Neural crest cell (in vitro differentiated cells): ENCODE measurements around the gene SCN1B. TPM values are rescaled to one million over a fixed set of nuclear protein-coding genes. Genes with fewer than 3 reads are reported as not detected.
A peak's percentile ranks its signal among the peaks of the same experiment; 100 is the strongest.

Experiments used
- DNase-seq: peaks from one replicate; pipeline ENCODE4 v3.0.0; 2021; ENCODE audit warnings: low read depth, mixed read lengths, low spot score
- H3K27ac Mint-ChIP-seq: one replicate; pipeline ENCODE4 v1.8.0; 2021; ENCODE audit warnings: mild to moderate bottlenecking, mixed read lengths; ENCODE audit not compliant: unreplicated experiment
- H3K27me3 Mint-ChIP-seq: 2 replicates; pipeline ENCODE4 v1.8.0; 2021; ENCODE audit warnings: low read depth, mild to moderate bottlenecking, mixed read lengths
- H3K36me3 Mint-ChIP-seq: 2 replicates; pipeline ENCODE4 v1.8.0; 2021; ENCODE audit warnings: low read depth, mild to moderate bottlenecking, mixed read lengths
- H3K4me1 Mint-ChIP-seq: 2 replicates; pipeline ENCODE4 v1.8.0; 2021; ENCODE audit warnings: mixed read lengths
- H3K4me3 Mint-ChIP-seq: one replicate; pipeline ENCODE4 v1.8.0; 2021; ENCODE audit warnings: mild to moderate bottlenecking, mixed read lengths
- H3K9me3 Mint-ChIP-seq: 2 replicates; pipeline ENCODE4 v1.8.0; 2021; ENCODE audit warnings: mixed read lengths
- CTCF ChIP-seq: fragments of 200-600 bp; sonication (generic); conservative IDR thresholded peaks from 2 replicates; pipeline ENCODE4 v1.5.0; 2021; ENCODE audit warnings: antibody characterized with exemption, mild to moderate bottlenecking
- total RNA-seq: library from RNA; stranded (reverse); gene quantifications from 2 replicates; pipeline ENCODE4 v1.2.1, GENCODE V29; 2021

SCN1B gene
- total RNA-seq, 1 donor from 2014 or later = 1.7 TPM

- H3K4me1 Mint-ChIP-seq = peaks cover 28% of the 10 kb centered on the region
- no peak for TF ChIP-seq CTCF
- no peak for DNase-seq
- H3K4me3 Mint-ChIP-seq = peak overlapping the region; percentile 18
- H3K9me3 Mint-ChIP-seq = no peaks in the 10 kb centered on the region
- H3K27ac Mint-ChIP-seq = peak overlapping the region; percentile 78
- no peaks in the 10 kb centered on the region for H3K27me3 Mint-ChIP-seq
- no peaks in the 10 kb centered on the region for H3K36me3 Mint-ChIP-seq
Observed at GRCh38 chr19:35084509-35084762, 54.2 kb downstream of the SCN1B start.

GRCh38 chr19:35085947-35086346 lies 55.7 kb downstream of the SCN1B start:
- no peak for DNase-seq
- Mint-ChIP-seq H3K36me3 (no peaks in the 10 kb centered on the region), H3K4me1 (peaks cover 34% of the 10 kb centered on the region), H3K27me3 (no peaks in the 10 kb centered on the region), H3K27ac (peak overlapping the region; percentile 78), H3K4me3 (no peak overlapping the region), H3K9me3 (no peaks in the 10 kb centered on the region)
- no peak for TF ChIP-seq CTCF

DNA sequence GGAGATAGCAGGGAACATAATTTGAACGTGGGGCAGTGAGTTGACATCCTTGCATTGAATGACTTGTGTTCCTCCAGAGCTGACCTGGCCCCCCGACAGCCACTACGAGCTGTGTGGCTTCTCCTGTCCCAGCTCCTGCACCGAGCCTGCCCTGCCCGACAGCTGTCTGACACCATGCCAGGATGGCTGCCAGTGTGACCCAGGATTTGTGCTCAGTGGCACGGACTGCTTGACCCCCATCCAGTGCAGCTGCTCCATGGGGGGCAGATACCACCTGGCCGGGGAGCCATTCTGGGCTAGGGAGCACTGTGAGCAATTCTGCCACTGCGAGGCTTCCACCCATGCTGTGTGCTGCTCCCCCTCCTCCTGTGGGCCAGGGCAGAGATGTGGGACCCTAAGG lies 56.2 kb downstream of the SCN1B start:
- H3K9me3 Mint-ChIP-seq = no peaks in the 10 kb centered on the region
- no peak overlapping the region for H3K4me3 Mint-ChIP-seq
- no peak for TF ChIP-seq CTCF
- no peaks in the 10 kb centered on the region for H3K36me3 Mint-ChIP-seq
- H3K27ac Mint-ChIP-seq = no peak overlapping the region
- peaks cover 34% of the 10 kb centered on the region for H3K4me1 Mint-ChIP-seq
- no peak for DNase-seq
- H3K27me3 Mint-ChIP-seq = no peaks in the 10 kb centered on the region

GRCh38 chr19:35087393-35087792 lies 57.1 kb downstream of the SCN1B start:
- H3K4me3 Mint-ChIP-seq = no peak overlapping the region
- TF ChIP-seq CTCF = no peak
- no peaks in the 10 kb centered on the region for H3K36me3 Mint-ChIP-seq
- H3K27ac Mint-ChIP-seq = no peak overlapping the region
- no peaks in the 10 kb centered on the region for H3K9me3 Mint-ChIP-seq
- DNase-seq = no peak
- no peaks in the 10 kb centered on the region for H3K27me3 Mint-ChIP-seq
- peaks cover 33% of the 10 kb centered on the region for H3K4me1 Mint-ChIP-seq

GRCh38 chr19:35088131-35088913 lies 58.1 kb downstream of the SCN1B start:
- Mint-ChIP-seq H3K9me3 (no peaks in the 10 kb centered on the region), H3K4me1 (peaks cover 28% of the 10 kb centered on the region), H3K27ac (no peak overlapping the region), H3K36me3 (no peaks in the 10 kb centered on the region), H3K4me3 (no peak overlapping the region), H3K27me3 (no peaks in the 10 kb centered on the region)
- no peak for TF ChIP-seq CTCF
- DNase-seq = no peak

- Mint-ChIP-seq H3K4me3 (no peak overlapping the region), H3K4me1 (peaks cover 16% of the 10 kb centered on the region), H3K27ac (no peak overlapping the region), H3K36me3 (no peaks in the 10 kb centered on the region), H3K27me3 (no peaks in the 10 kb centered on the region), H3K9me3 (no peaks in the 10 kb centered on the region)
- no peak for DNase-seq
- TF ChIP-seq CTCF = no peak
Observed at GRCh38 chr19:35089554-35089953, 59.3 kb downstream of the SCN1B start.
